Neural progenitor cell (in vitro differentiated cells): ENCODE results near the gene SERPINH1. TPM values are rescaled to one million over a fixed set of nuclear protein-coding genes. Genes with fewer than 3 reads are reported as not detected.

Source experiments
- DNase-seq: peaks from one replicate; pipeline ENCODE4 v3.0.0-alpha.2; 2016; ENCODE audit warnings: low spot score
- H2AFZ ChIP-seq: fragments of 200-600 bp; sonication (generic); replicated peaks from 2 replicates; pipeline ENCODE4 v1.6.1; 2016; ENCODE audit warnings: antibody characterized with exemption
- H3F3A ChIP-seq: fragments of 200-600 bp; sonication (generic); 2 replicates; pipeline ENCODE4 v1.6.1; 2016; ENCODE audit warnings: antibody characterized with exemption, low read depth
- H3K27ac ChIP-seq: fragments of 200-600 bp; sonication (generic); 2 replicates; pipeline ENCODE4 v1.5.1; 2016; ENCODE audit warnings: mild to moderate bottlenecking
- H3K27me3 ChIP-seq: fragments of 200-600 bp; sonication (generic); 2 replicates; pipeline ENCODE4 v1.6.1; 2016; ENCODE audit warnings: mild to moderate bottlenecking, moderate library complexity
- H3K36me3 ChIP-seq: fragments of 200-600 bp; sonication (generic); 2 replicates; pipeline ENCODE4 v1.5.1; 2016
- H3K4me1 ChIP-seq: fragments of 200-600 bp; sonication (generic); 2 replicates; pipeline ENCODE4 v1.6.1; 2016; ENCODE audit warnings: mixed run types
- H3K4me2 ChIP-seq: fragments of 200-600 bp; sonication (generic); 2 replicates; pipeline ENCODE4 v1.6.1; 2016
- H3K4me3 ChIP-seq: fragments of 200-600 bp; sonication (generic); 2 replicates; pipeline ENCODE4 v1.5.1; 2016
- H3K79me2 ChIP-seq: fragments of 200-600 bp; sonication (generic); 2 replicates; pipeline ENCODE4 v1.6.1; 2016; ENCODE audit warnings: low read depth
- H3K9ac ChIP-seq: fragments of 200-600 bp; sonication (generic); 2 replicates; pipeline ENCODE4 v1.6.1; 2016
- H3K9me3 ChIP-seq: fragments of 200-600 bp; sonication (generic); 2 replicates; pipeline ENCODE4 v1.5.1; 2016; ENCODE audit warnings: low read depth
- H4K20me1 ChIP-seq: fragments of 200-600 bp; sonication (generic); 2 replicates; pipeline ENCODE4 v1.6.1; 2016; ENCODE audit warnings: low read depth
- H3K27ac Mint-ChIP-seq: 3 replicates; pipeline ENCODE4 v1.8.0; 2021; ENCODE audit warnings: mixed read lengths
- H3K27me3 Mint-ChIP-seq: 2 replicates; pipeline ENCODE4 v1.8.0; 2022; ENCODE audit warnings: low read depth, mild to moderate bottlenecking, inconsistent platforms, moderate library complexity, mixed read lengths; ENCODE audit not compliant: insufficient read depth
- H3K36me3 Mint-ChIP-seq: 3 replicates; pipeline ENCODE4 v1.8.0; 2021; ENCODE audit warnings: mixed read lengths
- H3K4me1 Mint-ChIP-seq: 3 replicates; pipeline ENCODE4 v1.8.0; 2021; ENCODE audit warnings: mixed read lengths
- H3K4me3 Mint-ChIP-seq: 3 replicates; pipeline ENCODE4 v1.8.0; 2021; ENCODE audit warnings: mild to moderate bottlenecking, moderate library complexity, mixed read lengths
- H3K9me3 Mint-ChIP-seq: 3 replicates; pipeline ENCODE4 v1.8.0; 2020; ENCODE audit warnings: mixed read lengths
- CTCF ChIP-seq: fragments of 200-600 bp; sonication (generic); IDR thresholded peaks from 2 replicates; pipeline ENCODE4 v1.5.1; 2017; ENCODE audit warnings: antibody characterized with exemption, mild to moderate bottlenecking
- EZH2 ChIP-seq: fragments of 200-600 bp; sonication (generic); IDR thresholded peaks from 2 replicates; pipeline ENCODE4 v1.6.1; 2017; ENCODE audit warnings: antibody characterized with exemption, mild to moderate bottlenecking, moderate library complexity
- EZH2phosphoT487 ChIP-seq: fragments of 200-600 bp; sonication (generic); IDR thresholded peaks from 2 replicates; pipeline ENCODE4 v1.6.1; 2017; ENCODE audit warnings: antibody characterized with exemption
- total RNA-seq: library from RNA; depleted of rRNA; stranded (reverse); fragments of >200 nt; gene quantifications from 2 replicates; pipeline ENCODE4 v1.2.3, GENCODE V29; 2015; ENCODE audit warnings: low replicate concordance

SERPINH1 gene
- total RNA-seq, 1 donor from 2014 or later, result 219 TPM

- peaks cover 28% of the 10 kb centered on the region for H3K36me3 Mint-ChIP-seq
- no peak for DNase-seq
- H3K27me3 Mint-ChIP-seq, result peaks cover 12% of the 10 kb centered on the region
- H3K4me3 ChIP-seq, result no peak overlapping the region
- no peak for TF ChIP-seq EZH2phosphoT487
- no peak for TF ChIP-seq CTCF
- no peak for TF ChIP-seq EZH2
- no peak overlapping the region for H2AFZ ChIP-seq
- peaks cover 61% of the 10 kb centered on the region for H3F3A ChIP-seq
- H3K9ac ChIP-seq, result no peak overlapping the region
- no peaks in the 10 kb centered on the region for H3K4me1 ChIP-seq
- H3K27ac ChIP-seq, result no peak overlapping the region
- no peaks in the 10 kb centered on the region for H3K9me3 ChIP-seq
- H3K9me3 Mint-ChIP-seq, result no peaks in the 10 kb centered on the region
- no peak overlapping the region for H3K27ac Mint-ChIP-seq
- no peaks in the 10 kb centered on the region for H3K36me3 ChIP-seq
- H3K4me2 ChIP-seq, result no peak overlapping the region
- peaks cover 15% of the 10 kb centered on the region for H4K20me1 ChIP-seq
- H3K27me3 ChIP-seq, result no peaks in the 10 kb centered on the region
- peaks cover 24% of the 10 kb centered on the region for H3K79me2 ChIP-seq
- no peak overlapping the region for H3K4me3 Mint-ChIP-seq
- H3K4me1 Mint-ChIP-seq, result peaks cover 11% of the 10 kb centered on the region
These were observed 10.7 kb downstream of the SERPINH1 start for GRCh38 chr11:75572744-75573143.

GRCh38 chr11:75574698-75575602, 12.9 kb downstream of the SERPINH1 start:
- peaks cover 5% of the 10 kb centered on the region for H4K20me1 ChIP-seq
- Mint-ChIP-seq H3K27ac (no peak overlapping the region), H3K4me3 (no peak overlapping the region), H3K36me3 (peaks cover 15% of the 10 kb centered on the region), H3K27me3 (peaks cover 12% of the 10 kb centered on the region), H3K9me3 (no peaks in the 10 kb centered on the region), H3K4me1 (peaks cover 11% of the 10 kb centered on the region)
- H2AFZ ChIP-seq, result no peak overlapping the region
- H3K79me2 ChIP-seq, result peaks cover 3% of the 10 kb centered on the region
- no peaks in the 10 kb centered on the region for H3K9me3 ChIP-seq
- no peak overlapping the region for H3K4me3 ChIP-seq
- no peak for TF ChIP-seq EZH2
- TF ChIP-seq CTCF, result peak; percentile 16
- TF ChIP-seq EZH2phosphoT487, result no peak
- H3F3A ChIP-seq, result peaks cover 54% of the 10 kb centered on the region
- DNase-seq, result no peak
- H3K9ac ChIP-seq, result no peak overlapping the region
- H3K36me3 ChIP-seq, result no peaks in the 10 kb centered on the region
- H3K4me2 ChIP-seq, result no peak overlapping the region
- H3K27me3 ChIP-seq, result no peaks in the 10 kb centered on the region
- no peaks in the 10 kb centered on the region for H3K4me1 ChIP-seq
- peak overlapping the region; percentile 53 for H3K27ac ChIP-seq

GRCh38 chr11:75576017-75576416, 14.0 kb downstream of the SERPINH1 start:
- Mint-ChIP-seq H3K27ac (peak overlapping the region; percentile 98), H3K36me3 (peaks cover 11% of the 10 kb centered on the region), H3K4me3 (peak overlapping the region; percentile 2), H3K9me3 (no peaks in the 10 kb centered on the region), H3K27me3 (peaks cover 12% of the 10 kb centered on the region), H3K4me1 (peaks cover 11% of the 10 kb centered on the region)
- Histone ChIP-seq H3K4me3 (no peak overlapping the region), H2AFZ (no peak overlapping the region), H3K9me3 (no peaks in the 10 kb centered on the region), H3K9ac (no peak overlapping the region), H4K20me1 (no peaks in the 10 kb centered on the region), H3K27ac (no peak overlapping the region), H3K4me1 (no peaks in the 10 kb centered on the region), H3K36me3 (no peaks in the 10 kb centered on the region), H3K4me2 (no peak overlapping the region), H3F3A (peaks cover 47% of the 10 kb centered on the region), H3K79me2 (no peaks in the 10 kb centered on the region), H3K27me3 (no peaks in the 10 kb centered on the region)
- DNase-seq, result no peak
- TF ChIP-seq CTCF (no peak), EZH2 (no peak), EZH2phosphoT487 (no peak)
